Liver (tissue), 9 donors: ENCODE measurements around the gene EML4. TPM values are rescaled to one million over a fixed set of nuclear protein-coding genes. Genes with fewer than 3 reads are reported as not detected.

Experiments used
- DNase-seq: peaks from one replicate; pipeline ENCODE4 v3.0.0-alpha.2; 2017; ENCODE audit warnings: low spot score
- H3K27ac ChIP-seq, 2 donors: one replicate each; pipeline ENCODE4 v1.7.0; 2013; ENCODE audit warnings: inconsistent platforms in 2 of 2, low read length in 2 of 2, control low read depth in 1 of 2, low read depth in 1 of 2, mild to moderate bottlenecking in 1 of 2
- H3K27me3 ChIP-seq, 4 donors: one replicate each; pipeline versions ENCODE4 v1.6.1 to v1.7.0; 2013; ENCODE audit warnings: low read length in 3 of 4, inconsistent platforms in 1 of 4, mild to moderate bottlenecking in 1 of 4, moderate library complexity in 1 of 4; ENCODE audit not compliant: control insufficient read depth in 4 of 4, insufficient read depth in 4 of 4
- H3K36me3 ChIP-seq, 4 donors: one replicate each; pipeline versions ENCODE4 v1.6.1 to v1.7.0; 2013; ENCODE audit warnings: low read length in 3 of 4, mild to moderate bottlenecking in 3 of 4, low read depth in 1 of 4, moderate library complexity in 1 of 4; ENCODE audit not compliant: control insufficient read depth in 4 of 4, insufficient read depth in 3 of 4
- H3K4me1 ChIP-seq, 4 donors: one replicate each; pipeline versions ENCODE4 v1.6.1 to v1.7.0; 2013; ENCODE audit warnings: low read length in 3 of 4, mild to moderate bottlenecking in 3 of 4, moderate library complexity in 1 of 4; ENCODE audit not compliant: control insufficient read depth in 4 of 4, insufficient read depth in 4 of 4
- H3K4me3 ChIP-seq, 3 donors: one replicate each; pipeline versions ENCODE4 v1.6.1 to v1.7.0; 2013; ENCODE audit warnings: low read length in 3 of 3, control low read depth in 1 of 3, low read depth in 1 of 3, mild to moderate bottlenecking in 1 of 3
- H3K9ac ChIP-seq, 2 donors: one replicate each; pipeline ENCODE4 v1.7.0; 2013; ENCODE audit warnings: low read length in 2 of 2, mild to moderate bottlenecking in 2 of 2, moderate library complexity in 2 of 2, control low read depth in 1 of 2, low read depth in 1 of 2
- H3K9me3 ChIP-seq, 4 donors: one replicate each; pipeline versions ENCODE4 v1.6.1 to v1.7.0; 2013; ENCODE audit warnings: low read length in 3 of 4; ENCODE audit not compliant: control insufficient read depth in 4 of 4
- EGR1 ChIP-seq, 2 donors: IDR thresholded peaks; 2 replicates each; pipeline ENCODE4 v1.6.1; 2016 to 2018; ENCODE audit warnings: antibody characterized with exemption in 2 of 2, low read depth in 2 of 2
- FOXA1 ChIP-seq: IDR thresholded peaks from 2 replicates; pipeline ENCODE4 v1.6.1; 2016; ENCODE audit warnings: antibody characterized with exemption
- FOXA2 ChIP-seq: IDR thresholded peaks from 2 replicates; pipeline ENCODE4 v1.6.1; 2016; ENCODE audit warnings: antibody characterized with exemption
- GABPA ChIP-seq, 2 donors: IDR thresholded peaks in 1 of 2; conservative IDR thresholded peaks in 1 of 2; 2 replicates each; pipeline ENCODE4 v1.6.1; 2016; ENCODE audit warnings: antibody characterized with exemption in 2 of 2, mild to moderate bottlenecking in 1 of 2, moderate library complexity in 1 of 2
- HNF4A ChIP-seq, 2 donors: conservative IDR thresholded peaks; 2 replicates each; pipeline ENCODE4 v1.6.1; 2016; ENCODE audit warnings: antibody characterized with exemption in 2 of 2, mild to moderate bottlenecking in 2 of 2
- HNF4G ChIP-seq: IDR thresholded peaks from 2 replicates; pipeline ENCODE4 v1.6.1; 2016; ENCODE audit warnings: antibody characterized with exemption
- JUND ChIP-seq, 2 donors: IDR thresholded peaks; 2 replicates each; pipeline ENCODE4 v1.6.1; 2016; ENCODE audit warnings: antibody characterized with exemption in 2 of 2
- NR2F2 ChIP-seq: IDR thresholded peaks from 2 replicates; pipeline ENCODE4 v1.6.1; 2016; ENCODE audit warnings: antibody characterized with exemption
- RAD21 ChIP-seq, 2 donors: IDR thresholded peaks; 2 replicates each; pipeline ENCODE4 v1.6.1; 2016; ENCODE audit warnings: antibody characterized with exemption in 2 of 2, mild to moderate bottlenecking in 2 of 2
- RXRA ChIP-seq, 2 donors: IDR thresholded peaks; 2 replicates each; pipeline ENCODE4 v1.6.1; 2017 to 2018; ENCODE audit warnings: antibody characterized with exemption in 2 of 2, mild to moderate bottlenecking in 1 of 2
- SP1 ChIP-seq: IDR thresholded peaks from 2 replicates; pipeline ENCODE4 v1.6.1; 2018; ENCODE audit warnings: antibody characterized with exemption, mild to moderate bottlenecking
- TAF1 ChIP-seq: conservative IDR thresholded peaks from 2 replicates; pipeline ENCODE4 v1.6.1; 2016; ENCODE audit warnings: antibody characterized with exemption, mild to moderate bottlenecking
- YY1 ChIP-seq: IDR thresholded peaks from 2 replicates; pipeline ENCODE4 v1.6.1; 2016; ENCODE audit warnings: antibody characterized with exemption, mild to moderate bottlenecking
- polyA plus RNA-seq, 2 donors: library from polyadenylated mRNA; stranded (reverse) in 1 of 2; unstranded in 1 of 2; fragments of 200-250 nt in 1 of 2; fragments of >200 nt in 1 of 2; fragmentation: Nextera tagmentation in 1 of 2; extraction: Ambion mirVana in 1 of 2; gene quantifications; one replicate each; pipeline versions ENCODE4 v1.2.1 to v1.2.3, GENCODE V29; 2013 to 2015
- total RNA-seq, 2 donors: library from RNA; depleted of rRNA; stranded (reverse); fragments of >200 nt; gene quantifications; one replicate each; pipeline ENCODE4 v1.2.3, GENCODE V29; 2014
- TF ChIP-seq, protein P1 (sequence below): IDR thresholded peaks from 2 replicates; pipeline ENCODE4 v1.6.1; 2016; ENCODE audit warnings: antibody characterized with exemption
- TF ChIP-seq, protein P2 (sequence below): fragments of 150-350 bp; IDR thresholded peaks from 2 replicates; pipeline ENCODE4 v1.5.1; 2017; ENCODE audit warnings: improper control_type of control experiment, low read depth, low read length; ENCODE audit not compliant: missing input control
- TF ChIP-seq, protein P3 (sequence below): IDR thresholded peaks from 2 replicates; pipeline ENCODE4 v1.6.1; 2016; ENCODE audit warnings: antibody characterized with exemption
- TF ChIP-seq, protein P4 (sequence below): IDR thresholded peaks from 2 replicates; pipeline ENCODE4 v1.6.1; 2016; ENCODE audit warnings: antibody characterized with exemption, mild to moderate bottlenecking
- TF ChIP-seq, protein P5 (sequence below): IDR thresholded peaks from 2 replicates; pipeline ENCODE4 v1.6.1; 2016; ENCODE audit warnings: antibody characterized with exemption
- donor health status: healthy.
- donor health status: healthy.
- donor health status: healthy.
- donor health status: healthy.
- donor health status: healthy.

The EML4 gene
- total and polyA plus RNA-seq, 4 donors, result 12.8 to 49.6 (median 34.8) TPM

DNA sequence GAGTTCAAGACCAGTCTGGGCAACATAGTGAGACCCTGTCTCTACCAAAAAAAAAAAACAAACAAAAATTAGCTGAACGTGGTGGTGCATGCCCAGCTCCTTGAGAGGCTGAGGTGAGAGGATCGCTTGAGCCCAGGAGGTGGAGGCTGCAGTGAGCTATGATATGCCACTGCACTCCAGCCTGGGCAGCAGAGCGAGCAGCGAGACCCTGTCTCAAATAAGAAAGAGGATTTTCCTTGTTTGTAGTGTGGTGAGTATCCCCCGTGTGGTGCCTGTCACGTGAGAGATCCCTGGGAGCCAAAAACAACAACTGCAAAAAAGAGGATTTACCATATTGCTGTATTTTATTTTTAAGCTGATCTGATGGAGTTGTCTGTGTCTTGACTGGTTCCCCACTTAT lies 9.2 kb downstream of the EML4 start (continued):
- TF ChIP-seq, protein P1, sequence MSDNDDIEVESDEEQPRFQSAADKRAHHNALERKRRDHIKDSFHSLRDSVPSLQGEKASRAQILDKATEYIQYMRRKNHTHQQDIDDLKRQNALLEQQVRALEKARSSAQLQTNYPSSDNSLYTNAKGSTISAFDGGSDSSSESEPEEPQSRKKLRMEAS, result no peak

DNA sequence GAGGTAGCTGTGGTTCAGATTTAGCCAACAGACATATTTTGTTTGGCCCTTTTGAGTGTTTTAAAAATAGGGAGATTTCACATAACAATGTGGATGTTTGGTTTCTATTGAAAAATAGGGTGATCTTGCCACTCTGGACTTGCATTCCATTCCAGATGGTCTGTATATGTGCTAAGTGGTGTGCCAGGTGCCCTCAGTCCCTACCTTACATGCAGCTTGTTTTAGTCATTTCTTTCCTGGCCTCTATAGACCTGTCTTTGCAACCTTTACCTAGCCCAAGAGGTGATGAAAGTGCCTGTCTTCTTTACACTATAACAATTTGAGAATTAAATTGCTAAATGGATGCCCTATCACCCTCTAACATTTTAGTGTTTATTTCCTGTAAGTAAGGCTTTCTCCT lies 11.1 kb downstream of the EML4 start:
- TF ChIP-seq YY1 (no peak), RXRA (IDR thresholded peaks at IDR 0.05) (no peak), TAF1 (no peak), GABPA (IDR thresholded peaks at IDR 0.05 in 1 of 2, conservative IDR thresholded peaks at IDR 0.05 in 1 of 2) (no peak), HNF4G (no peak), RAD21 (IDR thresholded peaks at IDR 0.05) (no peak), FOXA2 (no peak), NR2F2 (no peak), JUND (IDR thresholded peaks at IDR 0.05) (no peak), EGR1 (IDR thresholded peaks at IDR 0.05; ENCODE audit: low read depth in 2 of 2) (no peak), HNF4A (conservative IDR thresholded peaks at IDR 0.05) (no peak), FOXA1 (no peak), SP1 (no peak)
- TF ChIP-seq, protein P2, sequence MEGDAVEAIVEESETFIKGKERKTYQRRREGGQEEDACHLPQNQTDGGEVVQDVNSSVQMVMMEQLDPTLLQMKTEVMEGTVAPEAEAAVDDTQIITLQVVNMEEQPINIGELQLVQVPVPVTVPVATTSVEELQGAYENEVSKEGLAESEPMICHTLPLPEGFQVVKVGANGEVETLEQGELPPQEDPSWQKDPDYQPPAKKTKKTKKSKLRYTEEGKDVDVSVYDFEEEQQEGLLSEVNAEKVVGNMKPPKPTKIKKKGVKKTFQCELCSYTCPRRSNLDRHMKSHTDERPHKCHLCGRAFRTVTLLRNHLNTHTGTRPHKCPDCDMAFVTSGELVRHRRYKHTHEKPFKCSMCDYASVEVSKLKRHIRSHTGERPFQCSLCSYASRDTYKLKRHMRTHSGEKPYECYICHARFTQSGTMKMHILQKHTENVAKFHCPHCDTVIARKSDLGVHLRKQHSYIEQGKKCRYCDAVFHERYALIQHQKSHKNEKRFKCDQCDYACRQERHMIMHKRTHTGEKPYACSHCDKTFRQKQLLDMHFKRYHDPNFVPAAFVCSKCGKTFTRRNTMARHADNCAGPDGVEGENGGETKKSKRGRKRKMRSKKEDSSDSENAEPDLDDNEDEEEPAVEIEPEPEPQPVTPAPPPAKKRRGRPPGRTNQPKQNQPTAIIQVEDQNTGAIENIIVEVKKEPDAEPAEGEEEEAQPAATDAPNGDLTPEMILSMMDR, result no peak
- TF ChIP-seq, protein P3, sequence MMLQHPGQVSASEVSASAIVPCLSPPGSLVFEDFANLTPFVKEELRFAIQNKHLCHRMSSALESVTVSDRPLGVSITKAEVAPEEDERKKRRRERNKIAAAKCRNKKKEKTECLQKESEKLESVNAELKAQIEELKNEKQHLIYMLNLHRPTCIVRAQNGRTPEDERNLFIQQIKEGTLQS, result no peak
- TF ChIP-seq, protein P4, sequence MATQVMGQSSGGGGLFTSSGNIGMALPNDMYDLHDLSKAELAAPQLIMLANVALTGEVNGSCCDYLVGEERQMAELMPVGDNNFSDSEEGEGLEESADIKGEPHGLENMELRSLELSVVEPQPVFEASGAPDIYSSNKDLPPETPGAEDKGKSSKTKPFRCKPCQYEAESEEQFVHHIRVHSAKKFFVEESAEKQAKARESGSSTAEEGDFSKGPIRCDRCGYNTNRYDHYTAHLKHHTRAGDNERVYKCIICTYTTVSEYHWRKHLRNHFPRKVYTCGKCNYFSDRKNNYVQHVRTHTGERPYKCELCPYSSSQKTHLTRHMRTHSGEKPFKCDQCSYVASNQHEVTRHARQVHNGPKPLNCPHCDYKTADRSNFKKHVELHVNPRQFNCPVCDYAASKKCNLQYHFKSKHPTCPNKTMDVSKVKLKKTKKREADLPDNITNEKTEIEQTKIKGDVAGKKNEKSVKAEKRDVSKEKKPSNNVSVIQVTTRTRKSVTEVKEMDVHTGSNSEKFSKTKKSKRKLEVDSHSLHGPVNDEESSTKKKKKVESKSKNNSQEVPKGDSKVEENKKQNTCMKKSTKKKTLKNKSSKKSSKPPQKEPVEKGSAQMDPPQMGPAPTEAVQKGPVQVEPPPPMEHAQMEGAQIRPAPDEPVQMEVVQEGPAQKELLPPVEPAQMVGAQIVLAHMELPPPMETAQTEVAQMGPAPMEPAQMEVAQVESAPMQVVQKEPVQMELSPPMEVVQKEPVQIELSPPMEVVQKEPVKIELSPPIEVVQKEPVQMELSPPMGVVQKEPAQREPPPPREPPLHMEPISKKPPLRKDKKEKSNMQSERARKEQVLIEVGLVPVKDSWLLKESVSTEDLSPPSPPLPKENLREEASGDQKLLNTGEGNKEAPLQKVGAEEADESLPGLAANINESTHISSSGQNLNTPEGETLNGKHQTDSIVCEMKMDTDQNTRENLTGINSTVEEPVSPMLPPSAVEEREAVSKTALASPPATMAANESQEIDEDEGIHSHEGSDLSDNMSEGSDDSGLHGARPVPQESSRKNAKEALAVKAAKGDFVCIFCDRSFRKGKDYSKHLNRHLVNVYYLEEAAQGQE, result no peak
- TF ChIP-seq, protein P5, sequence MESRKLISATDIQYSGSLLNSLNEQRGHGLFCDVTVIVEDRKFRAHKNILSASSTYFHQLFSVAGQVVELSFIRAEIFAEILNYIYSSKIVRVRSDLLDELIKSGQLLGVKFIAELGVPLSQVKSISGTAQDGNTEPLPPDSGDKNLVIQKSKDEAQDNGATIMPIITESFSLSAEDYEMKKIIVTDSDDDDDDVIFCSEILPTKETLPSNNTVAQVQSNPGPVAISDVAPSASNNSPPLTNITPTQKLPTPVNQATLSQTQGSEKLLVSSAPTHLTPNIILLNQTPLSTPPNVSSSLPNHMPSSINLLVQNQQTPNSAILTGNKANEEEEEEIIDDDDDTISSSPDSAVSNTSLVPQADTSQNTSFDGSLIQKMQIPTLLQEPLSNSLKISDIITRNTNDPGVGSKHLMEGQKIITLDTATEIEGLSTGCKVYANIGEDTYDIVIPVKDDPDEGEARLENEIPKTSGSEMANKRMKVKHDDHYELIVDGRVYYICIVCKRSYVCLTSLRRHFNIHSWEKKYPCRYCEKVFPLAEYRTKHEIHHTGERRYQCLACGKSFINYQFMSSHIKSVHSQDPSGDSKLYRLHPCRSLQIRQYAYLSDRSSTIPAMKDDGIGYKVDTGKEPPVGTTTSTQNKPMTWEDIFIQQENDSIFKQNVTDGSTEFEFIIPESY, result no peak
- TF ChIP-seq, protein P1, result no peak
- H3K9ac ChIP-seq, result no peak overlapping the region
- H3K4me1 ChIP-seq, result peaks cover 3 to 37% (median 33%) of the 10 kb centered on the region in 4 donors
- H3K27me3 ChIP-seq, result no peaks in the 10 kb centered on the region
- no peak overlapping the region for H3K4me3 ChIP-seq
- H3K36me3 ChIP-seq, result no peaks in the 10 kb centered on the region
- no peak for DNase-seq
- H3K9me3 ChIP-seq, result no peaks in the 10 kb centered on the region
- no peak overlapping the region for H3K27ac ChIP-seq
